MM.1S (cell line): Measurements from ENCODE around the gene HNMT.

Source experiments
- CTCF ChIP-seq: fragments of 300-600 bp; sonication (generic); IDR thresholded peaks from 2 replicates; pipeline ENCODE4 v1.5.1; 2016; ENCODE audit warnings: antibody characterized with exemption, low read length, mixed read lengths
- EZH2 ChIP-seq: fragments of 300-600 bp; sonication (generic); optimal IDR thresholded peaks from 2 replicates; pipeline ENCODE3; 2017; ENCODE audit warnings: low read depth, mild to moderate bottlenecking, antibody characterized with exemption, low read length, mixed read lengths

GRCh38 chr2:137929519-137929916 is 34.8 kb upstream of the HNMT start:
- TF ChIP-seq CTCF (no peak), EZH2 (no peak)
